Skin epidermis (tissue), 12 donors: Measurements from ENCODE around the gene VAMP2.

Source experiments
- H3K27ac ChIP-seq, 21 experiments: fragments of 200-600 bp; sonication (generic) in 11 of 21; one replicate each; pipeline ENCODE4 v1.5.0; 2020; ENCODE audit warnings: mild to moderate bottlenecking in 3 of 21, inconsistent platforms in 2 of 21, moderate library complexity in 2 of 21
- H3K4me3 ChIP-seq, 7 experiments: fragments of 200-600 bp; sonication (generic) in 2 of 7; one replicate each; pipeline ENCODE4 v1.5.0; 2020; ENCODE audit warnings: inconsistent platforms in 2 of 7, mild to moderate bottlenecking in 2 of 7, moderate library complexity in 1 of 7

VAMP2 gene

GRCh38 chr17:8133399-8133798, 29.3 kb downstream of the VAMP2 start:
- Histone ChIP-seq H3K4me3 (no peak overlapping the region), H3K27ac (no peak overlapping the region)

GRCh38 chr17:8131844-8132441, 30.8 kb downstream of the VAMP2 start:
- Histone ChIP-seq H3K27ac (no peak overlapping the region), H3K4me3 (no peak overlapping the region)

GRCh38 chr17:8128125-8128784, 34.5 kb downstream of the VAMP2 start:
- Histone ChIP-seq H3K4me3 (no peak overlapping the region), H3K27ac (no peak overlapping the region)

- Histone ChIP-seq H3K27ac (peak overlapping the region in 9 of 21 experiments; percentile 5 to 66 (median 26)), H3K4me3 (peak overlapping the region; percentile 41 to 65 (median 50))
Measured at GRCh38 chr17:8126491-8127066, 36.2 kb downstream of the VAMP2 start.

- H3K27ac ChIP-seq: peak overlapping the region in 7 of 21 experiments; percentile 6 to 66 (median 37)
Measured at GRCh38 chr17:8125947-8126490, 36.7 kb downstream of the VAMP2 start.

GRCh38 chr17:8125154-8125946, 37.4 kb downstream of the VAMP2 start:
- H3K27ac ChIP-seq: peak overlapping the region in 3 of 21 experiments; percentile 6 to 66 (median 51)

More at GRCh38 chr17:8125947-8126490, 36.7 kb downstream of the VAMP2 start:
- peak overlapping the region; percentile 41 to 65 (median 50) for H3K4me3 ChIP-seq

GRCh38 chr17:8124350-8125153, 38.2 kb downstream of the VAMP2 start:
- Histone ChIP-seq H3K27ac (no peak overlapping the region), H3K4me3 (peak overlapping the region in 6 of 7 experiments; percentile 1 to 65 (median 25))

More at GRCh38 chr17:8125154-8125946, 37.4 kb downstream of the VAMP2 start:
- H3K4me3 ChIP-seq: peak overlapping the region; percentile 41 to 65 (median 50)

- Histone ChIP-seq H3K4me3 (peak within 1 kb of the TSS; percentile 22 to 65 (median 37)), H3K27ac (peak within 1 kb of the TSS in 2 of 21 experiments; percentile 5 to 13)
Measured at GRCh38 chr17:8123695-8124349, 38.9 kb downstream of the VAMP2 start, which contains the start of gene HES7. HES7 (minus strand) TSS chr17:8124106; CDS start chr17:8124084, 22 bp downstream.

GRCh38 chr17:8122924-8123694, 39.6 kb downstream of the VAMP2 start:
- Histone ChIP-seq H3K27ac (peak overlapping the region in 2 of 21 experiments; percentile 5 to 13), H3K4me3 (peak overlapping the region; percentile 22 to 65 (median 37))

- Histone ChIP-seq H3K4me3 (peak overlapping the region; percentile 22 to 65 (median 37)), H3K27ac (peak overlapping the region in 1 of 21 experiments; percentile 45)
Measured at GRCh38 chr17:8122422-8122923, 40.3 kb downstream of the VAMP2 start.

GRCh38 chr17:8121681-8122421, 40.9 kb downstream of the VAMP2 start:
- H3K27ac ChIP-seq: peak overlapping the region in 3 of 21 experiments; percentile 10 to 45 (median 15)

GRCh38 chr17:8121407-8121680, 41.4 kb downstream of the VAMP2 start:
- Histone ChIP-seq H3K27ac (no peak overlapping the region), H3K4me3 (peak overlapping the region; percentile 22 to 65 (median 37))

More at GRCh38 chr17:8121681-8122421, 40.9 kb downstream of the VAMP2 start:
- H3K4me3 ChIP-seq: peak overlapping the region; percentile 22 to 65 (median 37)

GRCh38 chr17:8120520-8121406, 42.0 kb downstream of the VAMP2 start:
- H3K4me3 ChIP-seq: peak overlapping the region; percentile 22 to 65 (median 37)
- H3K27ac ChIP-seq: peak overlapping the region in 2 of 21 experiments; percentile 30 to 37

- Histone ChIP-seq H3K27ac (peak overlapping the region in 15 of 21 experiments; percentile 9 to 87 (median 67)), H3K4me3 (peak overlapping the region; percentile 39 to 65 (median 50))
Measured at GRCh38 chr17:8119581-8120519, 42.9 kb downstream of the VAMP2 start.
